Measurements from ENCODE around the gene RAD51B.

GRCh38 chr14:68238551-68238950 lies 419.0 kb downstream of the RAD51B start:
- TF ChIP-seq POLR2A (IDR thresholded peaks at IDR 0.05; ENCODE audit: low read depth, low read length) (no peak), POLR2AphosphoS5 (IDR thresholded peaks at IDR 0.05; ENCODE audit: low read depth, low read length) (no peak), TAF1 (IDR thresholded peaks at IDR 0.05; ENCODE audit: low read depth, low read length) (no peak), PAX5 (IDR thresholded peaks at IDR 0.05; ENCODE audit: insufficient read depth, low read length, severe bottlenecking) (no peak), POU2F2 (IDR thresholded peaks at IDR 0.05; ENCODE audit: low read depth, low read length) (no peak), SPI1 (IDR thresholded peaks at IDR 0.05; ENCODE audit: low read depth, low read length) (no peak)

Data from GM12891 (cell line).